CD4-positive, alpha-beta T cell treated with Interleukin-10 for 1 hour (primary cell): ENCODE measurements around the gene ICE2.
"Not testable (repeated sequence)": the region's sequence is repeated elsewhere in the genome, so short reads cannot be mapped to it uniquely, and the experiment has no call there.

Experiments used
- DNase-seq: peaks from one replicate; pipeline ENCODE4 v3.0.0-alpha.2; 2020

Gene ICE2

DNA sequence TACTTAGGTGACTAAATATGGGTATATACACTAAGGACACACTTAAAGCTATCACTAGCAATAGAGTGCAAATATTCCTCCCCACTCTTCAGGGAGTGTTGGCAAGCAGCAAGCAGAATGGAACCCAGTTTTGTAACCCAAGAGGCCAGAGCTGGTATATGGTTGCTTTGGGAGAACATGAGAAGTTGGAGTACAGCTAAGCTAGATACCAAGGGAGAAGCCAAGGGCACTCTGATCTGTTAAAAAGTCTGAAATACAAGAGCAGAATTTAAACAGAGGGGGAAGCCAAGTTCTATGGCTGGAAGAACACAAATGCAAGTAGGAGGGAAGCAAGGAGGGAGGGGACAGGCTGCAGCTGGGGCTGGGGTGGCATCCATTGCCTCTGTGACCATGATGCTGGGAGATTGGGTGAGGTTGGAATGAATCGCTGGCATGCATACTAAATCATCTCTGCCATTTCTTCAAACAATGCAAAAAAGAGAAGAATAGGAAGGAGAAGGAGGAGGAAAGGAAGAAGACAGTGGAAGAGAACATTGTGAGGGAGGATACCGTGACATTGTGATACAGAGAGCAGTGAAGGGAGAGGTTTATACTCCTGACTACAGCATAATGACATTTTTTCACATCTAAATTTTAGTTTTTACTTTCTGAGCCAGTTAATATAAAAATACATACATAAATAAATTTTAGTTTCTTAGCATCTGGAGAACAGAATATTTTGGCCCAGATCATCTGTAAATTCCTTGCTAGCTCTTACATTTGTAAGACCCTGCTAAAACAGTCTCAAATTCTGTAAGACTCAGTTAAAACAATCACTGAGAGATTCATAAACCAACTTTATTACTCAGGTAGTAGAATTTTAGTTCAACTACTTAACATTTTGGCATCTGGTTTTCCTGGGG is 72.2 kb downstream of the ICE2 start:
- no peak for DNase-seq

DNA sequence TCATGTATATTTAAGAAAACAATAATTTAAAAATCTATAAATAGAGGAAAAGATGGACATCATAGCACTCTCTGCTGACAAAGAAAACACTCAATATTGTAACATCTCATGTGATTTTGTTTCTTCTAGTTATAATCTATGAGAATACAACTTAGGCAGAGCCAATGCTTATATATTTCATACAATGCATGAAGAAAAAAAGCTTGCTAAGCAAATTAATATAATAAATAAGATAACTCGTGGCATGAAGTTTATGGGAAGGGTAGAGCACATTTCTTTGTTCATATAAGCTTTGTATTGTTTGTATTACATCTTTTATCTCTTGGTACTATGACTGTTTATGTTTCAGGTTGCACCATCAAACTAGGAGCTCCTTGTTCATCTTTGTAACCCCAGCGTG is 73.5 kb downstream of the ICE2 start:
- DNase-seq: no peak

DNA sequence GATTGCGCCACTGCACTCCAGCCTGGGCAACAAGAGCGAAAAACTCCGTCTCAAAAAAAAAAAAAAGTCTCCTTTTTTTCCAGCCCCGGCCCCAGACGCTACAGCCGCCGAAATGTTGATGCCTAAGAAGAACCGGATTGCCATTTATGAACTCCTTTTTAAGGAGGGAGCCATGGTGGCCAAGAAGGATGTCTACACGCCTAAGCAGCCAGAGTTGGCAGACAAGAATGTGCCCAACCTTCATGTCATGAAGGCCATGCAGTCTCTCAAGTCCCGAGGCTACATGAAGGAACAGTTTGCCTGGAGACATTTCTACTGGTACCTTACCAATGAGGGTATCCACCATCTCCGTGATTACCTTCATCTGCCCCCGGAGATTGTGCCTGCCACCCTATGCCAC is 74.6 kb downstream of the ICE2 start:
- DNase-seq: not testable (repeated sequence)

DNA sequence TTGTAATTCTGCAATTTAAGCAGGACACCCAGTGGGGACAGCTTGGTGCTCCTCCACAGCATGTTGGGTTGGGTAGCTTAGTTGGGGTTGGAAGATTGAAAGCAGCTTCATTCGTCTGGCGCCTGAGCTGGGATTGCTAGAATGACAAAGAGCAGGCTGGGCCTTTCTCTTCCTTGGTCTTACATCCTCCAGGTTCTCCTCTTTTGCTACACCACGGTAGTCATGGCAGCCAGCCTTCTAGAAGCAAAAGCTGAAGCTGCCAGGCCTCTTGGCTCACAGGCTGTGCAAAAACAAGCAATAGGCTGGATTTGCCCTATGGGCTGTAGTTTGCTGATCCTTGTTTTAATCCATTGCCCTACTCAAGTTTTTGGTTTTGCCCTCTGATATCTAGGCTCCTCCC is 78.0 kb downstream of the ICE2 start:
- no peak for DNase-seq

DNA sequence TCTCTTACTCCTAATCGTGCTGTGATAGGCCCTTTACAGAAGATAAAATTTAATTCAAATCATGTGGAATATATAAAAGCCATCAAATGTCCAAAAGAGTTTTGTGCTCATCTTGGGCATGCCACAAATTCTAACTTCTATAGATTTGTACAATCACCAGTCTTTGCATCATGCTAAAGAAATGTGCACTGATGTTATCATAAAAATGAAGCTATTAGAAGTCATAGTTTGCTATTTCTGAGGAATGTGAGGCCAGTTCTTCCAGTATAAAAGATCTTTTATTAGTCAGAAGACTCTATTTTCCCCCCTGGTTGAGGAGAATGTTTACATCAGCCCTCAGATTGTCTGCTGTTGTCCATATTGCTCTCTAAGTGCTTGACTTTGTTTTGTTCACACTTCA is 79.0 kb downstream of the ICE2 start:
- DNase-seq: no peak

DNA sequence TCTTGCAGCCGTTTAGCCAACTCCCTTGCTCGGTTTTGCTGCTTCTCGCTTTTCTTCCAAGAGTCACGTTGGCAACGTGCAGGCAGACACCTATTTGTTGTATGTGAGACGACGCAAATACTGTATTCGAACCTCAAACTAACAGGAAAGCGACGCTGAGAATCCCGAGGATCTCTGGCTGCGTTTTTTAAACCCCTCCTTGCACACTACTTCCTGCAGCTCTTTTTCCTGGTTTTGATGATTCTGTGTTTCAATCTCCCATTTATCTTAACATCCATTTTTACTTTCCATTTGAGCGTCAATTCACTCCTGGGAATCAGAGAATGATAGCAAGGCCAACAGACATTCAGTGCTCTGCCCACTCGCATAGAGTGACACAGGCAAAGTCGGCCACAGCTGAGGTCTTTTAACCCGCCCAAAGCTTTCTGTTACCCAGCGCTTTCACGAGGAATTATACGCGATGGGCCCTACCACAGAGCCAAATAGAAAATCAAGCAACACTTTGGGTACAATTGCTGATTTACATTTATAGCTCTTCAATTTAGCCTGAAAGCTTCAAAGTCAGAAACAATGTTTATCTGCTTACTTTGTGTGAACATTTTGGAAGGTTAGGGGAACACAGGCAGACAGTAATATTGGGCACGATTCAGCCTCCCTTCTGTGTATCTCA is 79.6 kb downstream of the ICE2 start:
- no peak for DNase-seq

DNA sequence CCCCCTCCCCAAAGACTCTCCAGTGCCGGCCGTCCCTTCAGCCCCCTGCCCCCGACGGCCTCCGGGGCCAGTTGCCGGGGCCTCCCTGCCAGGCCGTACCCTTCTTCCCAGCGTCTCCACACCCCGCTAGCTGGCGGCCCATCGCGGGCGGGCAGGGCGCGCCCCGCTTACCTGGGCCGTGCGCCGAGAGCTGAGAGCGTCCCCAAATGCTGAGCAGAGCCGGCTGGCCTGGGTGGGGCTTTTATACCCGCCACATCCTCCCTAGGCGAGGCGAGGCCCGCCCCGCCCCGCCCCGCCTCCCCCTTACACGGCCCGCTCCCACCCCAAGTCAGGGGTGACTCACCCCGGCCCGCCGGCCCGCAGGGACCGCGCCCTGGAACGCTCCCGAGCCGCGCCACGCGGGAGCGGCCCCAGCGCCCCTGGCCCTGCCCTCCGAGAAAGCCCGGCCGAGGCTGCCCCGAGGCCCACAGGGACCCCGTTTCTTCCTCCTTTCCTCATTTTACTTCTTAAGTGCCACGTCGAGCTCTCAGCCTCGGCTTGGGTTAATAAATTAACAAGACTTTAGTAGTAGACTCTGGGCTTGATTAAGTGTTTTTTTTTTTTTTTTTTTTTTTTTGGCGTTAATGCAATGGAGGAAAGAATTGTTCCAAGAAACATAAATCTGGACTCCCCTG is 81.0 kb downstream of the ICE2 start, which contains the start of gene ANXA2:
TSS of gene ANXA2 (minus strand) at position 215 of the 674 bp plus-strand sequence. CDS start 11,911 bp downstream, outside the sequence.
- peak; percentile 90 for DNase-seq

DNA sequence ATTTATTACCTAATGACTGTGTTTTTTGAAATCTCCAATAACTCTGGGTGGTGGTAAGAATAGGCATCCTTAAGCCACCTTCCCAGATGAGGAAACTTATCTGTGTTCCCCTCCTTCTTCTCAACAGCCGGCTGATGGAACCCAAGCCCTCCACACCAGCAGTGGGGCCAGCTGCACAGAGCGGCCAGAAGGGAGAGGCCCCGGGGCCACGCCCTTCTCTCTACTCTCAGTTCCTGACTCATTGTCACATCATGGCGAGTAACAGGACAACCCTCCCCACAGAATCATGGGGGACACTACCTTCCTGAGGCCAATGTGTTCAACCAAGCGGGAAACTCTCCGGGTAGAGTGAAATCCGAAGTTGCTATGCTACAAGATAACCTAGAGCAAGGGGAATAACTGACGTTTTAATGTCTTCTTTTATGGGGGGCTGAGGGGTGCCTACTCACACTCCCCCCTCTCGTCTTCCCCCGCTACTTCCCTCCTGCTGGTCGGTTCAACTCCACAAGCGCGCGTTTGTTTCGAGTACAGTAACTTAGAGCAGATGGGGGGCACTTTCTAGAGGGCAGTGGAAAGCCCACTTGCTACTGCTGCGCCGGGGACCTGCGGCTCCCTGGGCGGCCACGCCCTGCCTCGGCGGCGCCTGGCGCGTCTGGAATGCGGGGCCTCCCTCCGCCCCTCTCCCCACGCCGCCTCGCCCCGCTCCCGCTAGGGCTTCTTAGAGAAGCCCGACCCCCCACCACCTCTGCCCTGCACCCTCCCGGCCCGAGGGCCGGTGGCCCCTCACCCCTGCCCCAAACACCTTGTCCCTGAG is 81.8 kb downstream of the ICE2 start:
- DNase-seq: peak; percentile 50

DNA sequence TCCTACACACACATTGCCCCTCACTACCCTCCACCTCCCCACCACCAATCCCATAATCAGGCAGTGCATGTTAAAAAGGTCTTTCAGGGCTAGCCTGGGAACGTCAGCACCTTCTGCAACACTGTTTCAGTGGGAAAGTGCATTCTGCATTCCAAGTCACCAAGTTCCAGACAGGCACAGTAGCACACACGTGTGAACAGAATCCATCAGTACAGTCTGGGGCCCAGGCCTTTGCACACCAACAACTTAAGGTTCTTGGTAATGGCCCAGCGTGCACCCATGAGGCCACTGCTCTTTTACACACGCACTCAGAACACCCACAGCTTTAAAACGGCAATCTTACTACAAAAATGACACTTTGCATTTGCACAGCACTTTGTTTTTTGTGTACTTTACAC is 82.4 kb downstream of the ICE2 start:
- DNase-seq: no peak

DNA sequence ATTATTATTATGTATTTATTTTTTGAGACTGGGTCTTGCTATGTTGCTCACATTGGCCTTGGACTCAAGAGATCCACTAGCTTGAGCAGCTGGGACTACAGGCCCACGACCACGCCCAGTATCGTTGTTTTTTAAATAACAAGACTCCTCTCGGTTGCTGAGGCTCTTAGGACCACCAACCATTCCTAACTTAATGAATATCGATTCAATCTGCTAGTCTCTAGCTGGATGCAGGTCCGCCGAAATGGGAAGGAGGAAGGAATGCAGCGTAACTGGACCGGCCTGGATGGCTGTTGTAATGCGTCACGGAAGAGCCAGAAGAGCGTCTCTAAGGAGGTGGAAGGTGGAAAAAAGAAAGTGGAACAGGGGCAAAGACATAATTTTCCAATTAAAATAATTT is 82.8 kb downstream of the ICE2 start:
- no peak for DNase-seq

DNA sequence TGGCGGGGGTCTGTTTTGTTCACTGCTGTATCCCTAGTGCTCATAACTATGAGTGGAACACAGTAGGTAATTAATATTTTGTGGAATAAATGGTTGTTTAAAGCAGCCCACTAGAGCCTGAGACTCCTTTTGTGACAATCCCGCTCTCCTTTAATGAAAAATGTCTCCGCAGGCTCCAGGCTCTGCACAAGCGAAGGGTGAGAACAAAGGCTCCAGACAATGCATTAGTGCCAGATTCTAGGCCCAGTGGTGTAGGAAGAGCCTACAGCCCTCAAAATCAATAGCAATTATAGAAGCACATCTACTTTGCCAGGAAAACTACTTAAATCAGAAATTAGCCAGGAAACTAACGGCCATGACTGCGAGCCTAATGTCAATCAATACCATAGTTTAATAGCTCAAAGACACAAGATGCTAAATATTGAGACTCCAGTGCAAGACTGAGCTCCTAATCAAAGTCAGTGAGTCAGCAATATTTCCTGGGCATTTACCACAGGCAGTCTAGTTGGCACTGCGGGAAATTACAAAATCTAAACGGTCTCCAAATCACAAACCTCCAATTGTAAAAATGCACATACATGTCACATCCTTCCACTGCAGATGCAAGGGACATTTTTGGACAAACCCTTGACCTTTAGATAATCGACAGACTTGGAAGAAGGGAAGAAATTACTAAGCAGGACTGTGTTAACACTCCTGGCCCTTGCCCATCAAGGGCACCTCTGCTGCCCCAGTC is 83.5 kb downstream of the ICE2 start:
- DNase-seq: no peak

DNA sequence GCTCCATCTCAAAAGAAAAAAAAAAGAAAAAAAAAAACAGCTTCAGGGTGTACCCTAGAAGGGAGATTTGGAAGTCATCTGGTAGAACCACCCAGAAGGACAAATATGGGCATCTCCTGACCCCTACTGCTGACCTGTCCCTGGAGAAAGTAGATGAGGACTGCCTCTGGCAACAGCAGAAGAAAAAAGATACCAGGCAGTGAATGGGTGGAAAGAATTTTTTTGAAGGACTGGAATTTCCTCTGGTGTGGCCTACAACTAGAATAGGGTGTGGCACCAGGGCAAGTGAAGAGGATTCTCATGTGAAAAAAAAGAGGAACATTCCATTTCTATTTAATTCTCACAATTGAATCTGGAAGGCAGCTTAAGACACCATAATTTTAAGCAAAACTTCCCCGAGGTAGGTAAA is 84.2 kb downstream of the ICE2 start:
- DNase-seq: no peak

DNA sequence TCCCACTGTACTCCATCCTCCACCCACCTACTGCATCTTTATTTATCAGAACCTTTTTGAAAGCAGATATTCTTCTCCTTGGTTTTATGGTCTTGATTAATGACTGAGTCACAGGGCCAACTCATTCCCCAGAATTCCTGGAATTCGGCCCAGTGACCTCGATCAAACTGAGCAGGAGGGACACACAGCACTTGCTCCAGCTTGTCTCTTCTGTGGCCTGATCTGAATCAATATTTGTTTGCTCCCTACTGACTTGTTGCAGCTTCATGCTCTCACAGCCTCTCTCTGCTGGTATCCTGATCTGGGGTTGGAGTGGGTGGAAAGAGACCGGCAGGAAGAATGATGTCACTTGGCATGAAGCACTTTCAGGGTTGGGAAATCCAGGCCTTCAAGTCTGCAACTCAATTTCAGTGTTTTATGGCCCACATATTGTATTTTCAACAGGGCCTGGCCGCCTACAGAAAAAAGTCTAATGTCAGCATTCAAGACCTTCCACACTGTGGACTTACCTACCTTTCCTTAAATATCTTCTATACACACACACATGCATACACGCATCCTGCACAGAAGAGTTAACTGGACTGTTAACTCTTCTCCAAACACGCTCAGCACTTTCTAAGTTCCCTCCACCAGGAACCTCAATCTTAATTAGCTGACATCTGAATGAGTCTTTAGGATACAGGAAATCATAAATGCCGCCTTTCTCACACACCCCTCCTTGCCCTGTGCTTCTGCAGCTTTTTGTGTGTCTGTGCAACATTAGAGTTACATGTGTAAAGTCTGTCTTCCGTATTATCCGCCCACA is 85.8 kb downstream of the ICE2 start:
- DNase-seq: no peak

DNA sequence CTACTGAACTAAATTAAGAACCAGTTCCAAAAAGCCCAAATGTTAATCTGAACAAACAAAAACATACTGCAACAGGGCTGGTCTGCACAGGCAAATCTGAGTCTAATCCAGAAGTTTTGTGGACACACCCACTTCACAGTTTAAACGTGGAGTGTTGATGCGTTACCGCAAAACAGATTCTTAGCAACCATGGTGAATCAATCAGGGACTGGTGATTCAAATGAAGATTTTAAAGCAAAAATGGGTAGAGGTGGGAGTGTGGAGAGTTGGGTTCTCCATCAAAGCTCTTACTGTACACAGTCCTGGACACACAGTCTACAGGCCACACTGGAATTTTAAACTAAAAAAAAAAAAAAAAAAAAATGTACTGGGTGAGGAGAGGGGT is 86.3 kb downstream of the ICE2 start:
- peak; percentile 62 for DNase-seq

DNA sequence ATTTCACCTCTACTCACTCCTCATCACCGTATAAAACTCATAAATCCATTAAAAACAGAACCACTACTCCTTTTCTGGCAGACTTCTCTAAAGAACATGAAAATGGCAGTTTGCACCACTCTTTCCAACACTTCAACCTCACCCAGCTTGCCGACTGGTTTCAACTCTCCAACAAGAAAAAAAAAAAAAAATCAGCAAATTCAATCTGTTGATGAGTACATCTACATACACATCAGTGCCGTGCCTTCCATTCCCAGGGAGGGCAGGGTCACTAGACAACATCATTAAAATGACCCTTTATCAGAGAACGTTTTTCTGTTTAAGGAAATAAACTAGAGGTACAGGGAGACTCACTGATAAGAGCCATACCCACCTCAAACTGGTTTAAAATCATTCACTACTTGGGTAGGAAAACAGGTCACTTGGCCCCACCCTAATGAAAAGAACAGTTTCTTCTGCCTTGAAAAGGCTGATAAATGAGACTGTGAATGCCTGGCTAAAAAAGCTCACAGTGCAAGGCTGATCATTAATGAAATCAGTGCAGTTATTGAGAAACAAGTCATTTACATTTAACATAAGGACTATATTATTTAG is 87.1 kb downstream of the ICE2 start:
- DNase-seq: no peak

DNA sequence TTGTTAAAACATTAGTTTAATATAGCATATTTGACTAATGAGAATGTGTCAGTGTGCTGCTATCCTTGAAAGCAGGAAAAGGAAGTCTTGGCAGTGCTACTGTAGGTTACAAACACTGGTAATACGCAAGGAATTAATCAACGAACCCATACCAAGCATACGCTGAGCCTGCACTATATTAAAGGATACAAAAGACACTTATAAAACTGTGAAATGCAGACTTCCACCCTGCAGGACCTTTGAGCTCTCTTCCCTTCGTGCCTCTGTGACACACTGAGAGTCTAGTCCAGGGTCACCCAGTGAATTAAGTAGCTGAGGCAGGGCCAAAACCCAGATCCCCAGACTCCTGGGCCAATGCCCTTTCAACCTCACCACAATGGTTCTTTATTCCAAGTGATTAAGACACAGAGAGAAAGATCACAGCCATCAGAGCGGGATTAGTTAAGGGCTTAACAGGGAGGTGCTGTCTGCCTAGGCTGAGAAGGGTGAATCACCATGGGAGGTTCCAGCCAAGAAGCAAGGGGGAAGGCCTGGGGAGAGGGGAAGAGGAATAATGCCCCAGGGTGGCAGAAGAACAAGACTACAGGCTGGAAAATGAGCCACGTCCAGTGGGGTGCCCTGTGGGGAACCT is 88.0 kb downstream of the ICE2 start:
- DNase-seq: no peak

DNA sequence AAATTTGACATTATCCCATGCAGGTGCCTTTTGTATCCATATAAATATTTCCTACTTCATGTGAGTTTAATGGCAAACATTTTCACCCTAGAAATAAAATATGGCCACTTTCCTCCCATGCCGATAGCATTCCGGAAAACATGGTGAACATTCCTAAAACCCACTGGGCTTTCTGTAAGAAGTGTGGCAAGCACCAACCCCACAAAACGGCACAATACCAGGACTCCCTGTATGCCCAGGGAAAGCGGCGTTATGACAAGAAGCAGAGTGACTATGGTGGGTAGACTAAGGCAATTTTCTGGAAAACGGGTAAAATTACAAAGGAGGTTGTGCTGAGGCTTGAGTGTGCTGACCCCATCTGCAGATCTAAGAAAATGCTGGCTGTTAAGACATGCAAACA is 88.7 kb downstream of the ICE2 start:
- DNase-seq: no peak

DNA sequence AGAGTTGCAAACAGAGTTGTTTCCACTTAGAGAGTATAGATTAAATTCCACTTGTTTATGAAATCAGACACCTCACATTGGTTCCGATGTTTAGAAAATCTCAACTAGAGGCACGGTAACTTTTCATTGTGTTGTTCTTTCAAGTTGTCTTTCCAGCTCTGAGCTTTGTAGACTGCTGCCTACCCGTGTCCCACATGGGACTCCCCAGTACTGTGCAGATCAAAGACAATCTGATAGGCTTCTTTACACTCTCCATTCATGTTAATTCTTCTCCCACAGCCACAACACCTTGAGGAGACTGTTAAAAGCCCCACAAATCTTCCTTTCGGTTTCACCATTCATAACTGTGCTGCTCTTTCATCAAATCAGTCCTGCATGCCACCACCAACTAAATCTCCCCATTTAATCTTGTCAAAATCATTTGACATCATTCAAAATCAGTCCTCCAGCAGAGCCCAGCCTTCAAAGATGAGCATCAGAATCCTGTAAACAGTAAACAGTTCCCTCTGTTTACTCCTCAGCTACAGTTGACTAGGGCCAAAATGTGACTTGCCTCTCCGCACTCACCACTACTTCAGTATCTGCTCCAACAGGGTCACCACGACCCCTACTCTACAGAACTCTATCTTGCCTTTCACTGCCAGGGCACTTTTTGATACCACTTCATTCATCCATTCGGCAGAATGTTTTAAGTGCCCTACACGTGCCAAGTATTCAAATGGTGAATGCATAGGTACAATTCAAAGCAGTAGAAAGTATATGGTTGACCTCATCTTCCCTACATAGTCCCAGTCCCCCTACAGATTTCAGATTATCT is 89.5 kb downstream of the ICE2 start:
- peak; percentile 68 for DNase-seq

DNA sequence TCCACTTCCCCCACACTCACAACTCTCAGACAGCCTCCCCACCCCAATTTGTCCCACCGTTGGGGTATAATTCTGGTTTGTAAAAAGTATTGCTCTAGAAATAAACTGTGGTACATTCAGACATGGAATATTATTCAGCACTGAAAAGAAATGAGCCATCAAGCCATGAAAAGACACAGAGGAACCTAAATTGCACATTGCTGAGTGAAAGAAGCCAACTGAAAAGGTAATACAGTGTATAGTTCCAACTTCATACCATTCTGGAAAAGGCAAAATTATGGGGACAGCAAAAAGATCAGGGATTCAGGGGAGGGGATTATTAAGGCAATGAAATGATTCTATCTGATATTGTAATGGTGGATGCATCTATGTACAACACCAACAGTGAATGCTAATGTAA is 91.6 kb downstream of the ICE2 start:
- DNase-seq: no peak
